Measurements from ENCODE around the gene PDZD2.
"Not testable (repeated sequence)": the region's sequence is repeated elsewhere in the genome, so short reads cannot be mapped to it uniquely, and the experiment has no call there.

PDZD2 gene

GRCh38 chr5:31770132-31770720 lies 131.3 kb downstream of the PDZD2 start:
- peak; percentile 76 for DNase-seq (ENCODE audit: low spot score)

DNA sequence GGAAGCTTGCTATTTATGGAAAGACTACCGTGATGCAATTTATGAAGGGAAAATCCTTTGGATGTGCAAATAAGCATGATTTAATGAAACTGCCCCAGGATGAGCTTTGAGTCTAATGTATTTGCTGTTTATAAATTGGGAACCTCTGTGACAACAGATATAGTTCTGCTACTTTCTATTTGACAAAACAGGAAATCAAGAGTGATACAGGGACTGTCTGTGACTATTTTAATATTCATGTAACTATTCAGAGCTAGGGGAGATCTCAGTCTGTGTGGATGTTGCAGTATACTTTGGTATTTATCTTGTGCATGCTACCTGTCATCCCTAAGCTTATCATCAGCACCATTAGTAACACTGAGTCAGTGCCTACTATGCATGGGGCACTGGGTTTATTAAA lies 132.1 kb downstream of the PDZD2 start:
- no peak for DNase-seq (ENCODE audit: low spot score)

GRCh38 chr5:31771500-31771899 lies 132.6 kb downstream of the PDZD2 start:
- DNase-seq (ENCODE audit: low spot score), result no peak

DNA sequence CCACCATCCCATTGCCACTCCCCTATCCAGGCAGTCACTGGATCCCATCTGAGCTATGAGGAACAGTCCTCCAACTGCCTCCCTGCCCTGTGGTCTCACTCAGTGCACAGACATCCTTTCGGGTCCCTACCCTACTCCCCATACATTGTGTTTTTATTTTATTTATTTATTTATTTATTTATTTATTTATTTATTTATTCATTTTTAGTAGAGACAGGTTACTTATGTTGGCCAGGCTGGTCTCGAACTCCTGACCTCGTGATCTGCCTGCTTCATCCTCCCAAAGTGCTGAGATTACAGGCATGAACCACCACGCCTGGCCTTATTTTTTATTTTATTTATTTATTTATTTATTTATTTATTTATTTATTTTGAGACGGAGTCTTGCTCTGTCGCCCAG lies 137.4 kb downstream of the PDZD2 start:
- not testable (repeated sequence) for DNase-seq (ENCODE audit: low spot score)

GRCh38 chr5:31776976-31777651 lies 138.2 kb downstream of the PDZD2 start:
- no peak for DNase-seq (ENCODE audit: low spot score)

GRCh38 chr5:31781772-31782171 lies 142.8 kb downstream of the PDZD2 start:
- DNase-seq (ENCODE audit: low spot score), result no peak

- DNase-seq (ENCODE audit: low spot score), result no peak
Observed at GRCh38 chr5:31783086-31783645, 144.2 kb downstream of the PDZD2 start.

GRCh38 chr5:31783731-31784130 lies 144.8 kb downstream of the PDZD2 start:
- no peak for DNase-seq (ENCODE audit: low spot score)

GRCh38 chr5:31786090-31786631 lies 147.2 kb downstream of the PDZD2 start:
- no peak for DNase-seq (ENCODE audit: low spot score)

GRCh38 chr5:31794009-31794408 lies 155.1 kb downstream of the PDZD2 start:
- no peak for DNase-seq (ENCODE audit: low spot score)

- DNase-seq (ENCODE audit: low spot score), result no peak
Observed at GRCh38 chr5:31798168-31798567, 159.2 kb downstream of the PDZD2 start.

- no peak for DNase-seq (ENCODE audit: low spot score)
Observed at GRCh38 chr5:31800351-31800750, 161.4 kb downstream of the PDZD2 start.

DNA sequence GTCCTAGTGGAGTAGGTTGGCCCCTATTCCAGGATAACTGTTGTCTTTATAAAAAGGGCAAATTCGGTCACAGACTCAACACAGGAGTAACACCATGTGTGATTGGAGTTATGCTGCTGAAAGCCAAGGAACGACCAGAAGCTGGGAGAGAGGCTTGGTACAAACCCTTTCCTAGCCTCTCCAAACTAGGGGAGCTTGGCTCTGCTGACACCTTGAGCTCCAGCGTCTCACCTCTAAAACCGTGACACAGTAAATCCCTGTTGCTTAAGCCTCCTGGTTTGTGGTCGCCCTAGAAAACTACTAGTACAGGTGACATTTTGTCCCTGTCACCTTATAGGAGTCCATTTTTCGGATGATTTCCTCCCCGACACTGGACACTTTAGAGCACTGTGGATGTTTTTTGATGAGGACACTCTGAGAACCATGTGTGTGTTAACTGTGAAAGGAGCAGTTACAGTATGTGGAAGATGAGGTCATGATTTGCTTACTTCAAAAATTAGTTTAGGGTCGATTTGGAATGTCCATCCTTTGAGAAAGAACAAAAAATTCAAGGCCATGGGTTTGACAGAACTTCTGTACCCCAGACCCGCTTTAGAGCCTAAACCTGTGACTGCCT lies 167.0 kb downstream of the PDZD2 start:
- no peak for DNase-seq (ENCODE audit: low spot score)

- DNase-seq (ENCODE audit: low spot score), result no peak
Observed at GRCh38 chr5:31806561-31806960, 167.6 kb downstream of the PDZD2 start.

DNA sequence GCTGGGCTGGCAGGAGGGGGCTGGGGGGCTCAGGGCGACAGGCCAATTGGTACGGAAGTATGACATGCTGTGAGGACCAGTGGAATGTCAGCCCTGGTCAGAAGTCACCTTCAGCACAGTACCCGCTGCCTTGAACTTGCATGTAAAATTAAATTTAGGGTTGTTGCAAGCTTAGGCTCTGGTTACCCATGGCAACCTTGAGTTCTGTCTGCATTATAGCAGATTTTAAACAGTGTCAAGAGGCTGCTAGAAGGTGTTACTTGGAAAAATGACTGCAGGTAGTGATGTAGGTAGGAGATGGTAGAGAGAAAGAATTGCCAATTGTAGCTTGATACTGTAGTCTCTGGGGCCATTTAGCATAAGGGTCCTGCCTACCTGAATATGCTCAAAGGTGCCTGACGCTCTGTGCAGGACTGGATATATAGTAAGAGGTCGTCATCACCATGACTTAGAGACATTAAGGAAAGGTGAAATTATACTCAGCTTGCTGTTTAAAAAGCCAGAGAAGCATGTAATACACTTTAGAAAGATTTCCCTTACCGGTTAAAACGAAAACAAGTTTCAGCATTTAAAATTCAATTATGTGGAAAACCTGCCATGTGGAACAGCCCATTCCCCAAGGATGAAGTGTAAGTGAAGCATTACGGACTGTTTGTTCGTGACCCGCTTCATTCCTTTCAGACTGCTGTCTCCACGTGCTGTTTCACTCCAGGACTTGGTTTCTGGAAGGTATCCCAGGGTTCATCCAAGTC lies 169.0 kb downstream of the PDZD2 start:
- no peak for DNase-seq (ENCODE audit: low spot score)

GRCh38 chr5:31809050-31809870 lies 170.3 kb downstream of the PDZD2 start:
- peak; percentile 87 for DNase-seq (ENCODE audit: low spot score)

- DNase-seq (ENCODE audit: low spot score), result no peak
Observed at GRCh38 chr5:31811210-31811609, 172.3 kb downstream of the PDZD2 start.

GRCh38 chr5:31815376-31815775 lies 176.4 kb downstream of the PDZD2 start:
- no peak for DNase-seq (ENCODE audit: low spot score)

DNA sequence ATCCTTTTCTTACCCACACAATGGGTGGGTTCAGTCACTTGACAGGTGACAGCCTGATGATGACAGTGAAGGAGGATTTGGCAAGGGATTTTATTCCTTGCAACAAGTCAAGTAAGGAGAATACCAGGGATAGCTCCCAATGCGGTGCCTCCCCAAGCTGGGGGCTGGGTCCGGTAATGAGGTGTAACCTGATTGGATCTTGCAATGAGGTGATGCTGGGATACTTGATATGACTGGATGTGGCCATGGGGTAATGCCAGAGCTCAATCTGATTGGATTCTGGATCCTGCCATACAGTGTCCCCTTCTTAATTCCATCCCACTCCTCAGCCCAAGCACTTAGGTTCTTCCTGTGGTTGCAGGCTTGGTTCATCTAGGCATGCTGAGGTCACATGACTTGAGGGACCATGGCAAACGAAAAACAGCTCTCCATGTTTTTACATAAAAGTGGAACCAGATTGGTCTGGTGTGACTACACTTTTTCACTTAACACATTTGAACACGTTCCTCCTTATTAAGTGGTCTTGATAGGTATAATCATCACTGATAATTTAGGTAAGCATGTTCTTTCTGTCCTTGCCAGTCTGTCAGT lies 181.1 kb downstream of the PDZD2 start:
- no peak for DNase-seq (ENCODE audit: low spot score)

DNA sequence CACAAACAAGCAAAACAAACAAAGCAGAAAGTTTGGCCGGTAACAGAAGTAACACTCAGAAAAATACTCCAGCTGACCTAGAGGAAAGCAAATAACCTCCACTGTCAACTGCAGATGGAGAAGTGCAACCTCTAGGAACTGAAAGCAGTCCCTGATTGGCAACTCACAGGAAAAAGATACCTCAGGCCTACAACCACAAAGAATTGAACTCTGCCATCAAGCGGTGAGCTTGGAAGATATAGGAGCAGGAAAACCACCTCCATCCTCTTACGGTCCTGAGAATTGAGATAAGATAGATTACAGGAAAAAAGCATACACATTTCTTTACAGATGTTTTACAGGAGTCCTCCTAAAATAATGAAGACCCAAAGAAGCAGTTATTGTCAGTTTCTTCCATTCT lies 184.5 kb downstream of the PDZD2 start:
- DNase-seq (ENCODE audit: low spot score), result no peak
